Keratinocyte (primary cell): Measurements from ENCODE around the gene LSM14B.
A peak's percentile ranks its signal among the peaks of the same experiment; 100 is the strongest.

Experiments
- CTCF ChIP-seq, 3 experiments: IDR thresholded peaks in 1 of 3; conservative IDR thresholded peaks in 1 of 3; optimal IDR thresholded peaks in 1 of 3; 2 replicates in 2 of 3; 3 replicates in 1 of 3; pipeline versions ENCODE3 to v1.5.1; 2011; ENCODE audit warnings: low read length in 3 of 3, mild to moderate bottlenecking in 3 of 3, moderate library complexity in 2 of 3, control low read depth in 1 of 3, inconsistent platforms in 1 of 3; ENCODE audit not compliant: insufficient read depth in 2 of 3; ENCODE audit errors: extremely low read depth in 1 of 3
- EZH2 ChIP-seq: IDR thresholded peaks from one replicate; pipeline ENCODE4 v1.6.1; 2012; ENCODE audit warnings: inconsistent platforms, mild to moderate bottlenecking, low read length, moderate library complexity

GRCh38 chr20:62155428-62156253 lies 33.4 kb downstream of the LSM14B start:
- TF ChIP-seq CTCF (optimal IDR thresholded peaks at IDR 0.05 in 1 of 3, IDR thresholded peaks at IDR 0.05 in 1 of 3, conservative IDR thresholded peaks at IDR 0.05 in 1 of 3; ENCODE audit: extremely low read depth in 1 of 3, insufficient read depth in 2 of 3, low read length in 3 of 3) (peak in 1 of 3 experiments; percentile 26), EZH2 (no peak)
